Measurements from ENCODE around the gene KRT38. TPM values are rescaled to one million over a fixed set of nuclear protein-coding genes. Genes with fewer than 3 reads are reported as not detected.

Gene KRT38
- total RNA-seq, 1 donor = under 0.01 TPM

DNA sequence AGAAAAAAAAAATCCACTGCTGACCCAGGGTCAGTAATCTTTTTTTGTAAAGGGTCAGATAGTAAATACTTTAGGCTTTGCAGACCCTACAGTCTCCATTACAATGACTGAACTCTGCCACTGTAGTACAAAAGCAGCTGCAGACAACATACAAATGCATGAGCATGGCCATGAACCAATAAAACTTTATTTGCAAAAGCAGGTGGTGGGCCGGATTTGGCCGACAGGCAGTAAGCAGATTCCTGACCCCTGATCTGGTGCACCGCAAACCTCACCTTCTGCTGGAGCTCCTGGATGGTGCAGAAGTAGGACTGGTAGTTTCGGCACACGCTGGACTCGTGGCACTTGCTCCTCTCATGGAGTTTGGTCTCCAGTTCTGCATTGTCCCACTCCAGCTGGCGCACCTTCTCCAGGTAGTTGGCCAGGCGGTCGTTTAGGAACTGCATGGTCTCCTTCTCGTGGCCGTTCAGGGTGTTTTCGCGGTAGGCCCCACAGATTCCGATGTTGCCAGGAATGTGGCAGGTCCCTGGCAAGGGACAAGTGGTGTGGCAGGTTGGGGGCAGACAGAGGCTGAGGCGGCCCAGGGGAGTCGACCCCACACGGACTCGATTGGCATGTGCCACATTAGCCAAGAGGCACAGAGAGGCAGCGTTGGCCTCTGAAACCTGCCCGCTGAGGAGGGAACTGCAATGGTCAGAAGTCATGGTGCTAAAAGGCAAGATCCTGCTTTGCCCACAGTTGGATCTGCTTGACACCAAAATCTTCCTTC is 29.5 kb downstream of the KRT38 start:
- no peak overlapping the region for H2AFZ ChIP-seq (ENCODE audit: low read length)
- no peaks in the 10 kb centered on the region for H3K27me3 ChIP-seq (ENCODE audit: insufficient read depth, low read length)
- H3K36me3 ChIP-seq (ENCODE audit: insufficient read depth, low read length) = no peaks in the 10 kb centered on the region
- H3K4me2 ChIP-seq (ENCODE audit: insufficient read depth, low read length) = no peak overlapping the region
- no peak overlapping the region for H3K27ac ChIP-seq (ENCODE audit: low read depth, low read length)
- DNase-seq (ENCODE audit: insufficient read length, low spot score, missing footprints) = no peak
- TF ChIP-seq, protein P1, sequence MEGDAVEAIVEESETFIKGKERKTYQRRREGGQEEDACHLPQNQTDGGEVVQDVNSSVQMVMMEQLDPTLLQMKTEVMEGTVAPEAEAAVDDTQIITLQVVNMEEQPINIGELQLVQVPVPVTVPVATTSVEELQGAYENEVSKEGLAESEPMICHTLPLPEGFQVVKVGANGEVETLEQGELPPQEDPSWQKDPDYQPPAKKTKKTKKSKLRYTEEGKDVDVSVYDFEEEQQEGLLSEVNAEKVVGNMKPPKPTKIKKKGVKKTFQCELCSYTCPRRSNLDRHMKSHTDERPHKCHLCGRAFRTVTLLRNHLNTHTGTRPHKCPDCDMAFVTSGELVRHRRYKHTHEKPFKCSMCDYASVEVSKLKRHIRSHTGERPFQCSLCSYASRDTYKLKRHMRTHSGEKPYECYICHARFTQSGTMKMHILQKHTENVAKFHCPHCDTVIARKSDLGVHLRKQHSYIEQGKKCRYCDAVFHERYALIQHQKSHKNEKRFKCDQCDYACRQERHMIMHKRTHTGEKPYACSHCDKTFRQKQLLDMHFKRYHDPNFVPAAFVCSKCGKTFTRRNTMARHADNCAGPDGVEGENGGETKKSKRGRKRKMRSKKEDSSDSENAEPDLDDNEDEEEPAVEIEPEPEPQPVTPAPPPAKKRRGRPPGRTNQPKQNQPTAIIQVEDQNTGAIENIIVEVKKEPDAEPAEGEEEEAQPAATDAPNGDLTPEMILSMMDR (IDR thresholded peaks at IDR 0.05; ENCODE audit: extremely low read depth, low read depth, low read length) = no peak
- peaks cover 17% of the 10 kb centered on the region for H3K4me1 ChIP-seq (ENCODE audit: insufficient read depth, low read length)
- no peak overlapping the region for H3K4me3 ChIP-seq (ENCODE audit: insufficient read depth, low read length)
- H3K79me2 ChIP-seq (ENCODE audit: insufficient read depth, low read length) = no peaks in the 10 kb centered on the region
- H4K20me1 ChIP-seq (ENCODE audit: insufficient read depth, low read length) = no peaks in the 10 kb centered on the region
- H3K9me3 ChIP-seq (ENCODE audit: low read depth, low read length) = no peaks in the 10 kb centered on the region

DNA sequence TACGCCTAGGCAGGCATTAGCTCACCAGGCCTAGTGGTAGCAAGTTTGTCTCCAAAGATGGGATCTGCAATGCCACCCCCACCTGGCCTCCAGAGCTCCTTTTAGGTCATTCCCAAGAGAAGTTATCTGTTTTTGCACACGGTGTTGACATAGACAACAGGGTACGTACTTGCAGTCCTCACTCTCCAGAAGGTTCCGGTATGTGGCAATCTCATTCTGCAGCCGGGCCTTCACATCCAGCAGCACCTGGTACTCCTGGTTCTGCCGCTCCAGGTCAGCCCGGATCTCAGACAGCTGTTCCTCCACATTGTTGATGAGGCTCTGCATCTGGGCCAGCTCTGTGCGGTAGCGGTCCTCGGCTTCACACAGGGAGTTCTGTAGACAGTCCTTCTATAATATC is 33.6 kb downstream of the KRT38 start:
- Histone ChIP-seq H3K27ac (ENCODE audit: low read depth, low read length) (no peak overlapping the region), H3K36me3 (ENCODE audit: insufficient read depth, low read length) (no peaks in the 10 kb centered on the region), H3K4me2 (ENCODE audit: insufficient read depth, low read length) (no peak overlapping the region), H3K79me2 (ENCODE audit: insufficient read depth, low read length) (no peaks in the 10 kb centered on the region), H2AFZ (ENCODE audit: low read length) (no peak overlapping the region), H4K20me1 (ENCODE audit: insufficient read depth, low read length) (no peaks in the 10 kb centered on the region), H3K9me3 (ENCODE audit: low read depth, low read length) (no peaks in the 10 kb centered on the region), H3K27me3 (ENCODE audit: insufficient read depth, low read length) (no peaks in the 10 kb centered on the region), H3K4me1 (ENCODE audit: insufficient read depth, low read length) (peaks cover 32% of the 10 kb centered on the region), H3K4me3 (ENCODE audit: insufficient read depth, low read length) (no peak overlapping the region)
- TF ChIP-seq, protein P1 (IDR thresholded peaks at IDR 0.05; ENCODE audit: extremely low read depth, low read depth, low read length) = no peak
- DNase-seq (ENCODE audit: insufficient read length, low spot score, missing footprints) = no peak

DNA sequence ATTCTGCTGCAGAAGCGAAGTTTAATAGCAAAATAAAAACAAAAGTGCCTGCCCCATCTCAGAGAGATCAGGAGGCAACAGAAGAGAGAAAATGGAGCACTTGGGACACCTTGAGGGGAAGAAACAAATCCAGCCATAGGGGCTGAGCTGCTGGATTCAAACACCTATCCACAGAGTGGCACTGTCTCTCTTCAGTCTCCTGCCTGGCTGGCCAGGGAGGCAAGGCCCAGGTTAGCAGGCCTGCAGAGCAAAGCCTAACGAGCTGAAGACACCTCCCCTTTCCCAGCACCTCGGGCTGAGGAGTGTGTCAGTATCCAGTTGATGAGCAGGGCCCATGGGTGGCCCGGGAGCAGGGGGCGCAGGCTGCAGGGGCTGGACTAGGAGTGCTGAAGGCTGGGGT is 34.6 kb downstream of the KRT38 start:
- no peak overlapping the region for H3K4me3 ChIP-seq (ENCODE audit: insufficient read depth, low read length)
- no peak overlapping the region for H3K27ac ChIP-seq (ENCODE audit: low read depth, low read length)
- TF ChIP-seq, protein P1 (IDR thresholded peaks at IDR 0.05; ENCODE audit: extremely low read depth, low read depth, low read length) = peak; percentile 14
- no peaks in the 10 kb centered on the region for H3K79me2 ChIP-seq (ENCODE audit: insufficient read depth, low read length)
- no peaks in the 10 kb centered on the region for H3K9me3 ChIP-seq (ENCODE audit: low read depth, low read length)
- peaks cover 38% of the 10 kb centered on the region for H3K4me1 ChIP-seq (ENCODE audit: insufficient read depth, low read length)
- H4K20me1 ChIP-seq (ENCODE audit: insufficient read depth, low read length) = no peaks in the 10 kb centered on the region
- no peak for DNase-seq (ENCODE audit: insufficient read length, low spot score, missing footprints)
- no peaks in the 10 kb centered on the region for H3K27me3 ChIP-seq (ENCODE audit: insufficient read depth, low read length)
- peak overlapping the region; percentile 37 for H2AFZ ChIP-seq (ENCODE audit: low read length)
- H3K4me2 ChIP-seq (ENCODE audit: insufficient read depth, low read length) = no peak overlapping the region
- H3K36me3 ChIP-seq (ENCODE audit: insufficient read depth, low read length) = no peaks in the 10 kb centered on the region

DNA sequence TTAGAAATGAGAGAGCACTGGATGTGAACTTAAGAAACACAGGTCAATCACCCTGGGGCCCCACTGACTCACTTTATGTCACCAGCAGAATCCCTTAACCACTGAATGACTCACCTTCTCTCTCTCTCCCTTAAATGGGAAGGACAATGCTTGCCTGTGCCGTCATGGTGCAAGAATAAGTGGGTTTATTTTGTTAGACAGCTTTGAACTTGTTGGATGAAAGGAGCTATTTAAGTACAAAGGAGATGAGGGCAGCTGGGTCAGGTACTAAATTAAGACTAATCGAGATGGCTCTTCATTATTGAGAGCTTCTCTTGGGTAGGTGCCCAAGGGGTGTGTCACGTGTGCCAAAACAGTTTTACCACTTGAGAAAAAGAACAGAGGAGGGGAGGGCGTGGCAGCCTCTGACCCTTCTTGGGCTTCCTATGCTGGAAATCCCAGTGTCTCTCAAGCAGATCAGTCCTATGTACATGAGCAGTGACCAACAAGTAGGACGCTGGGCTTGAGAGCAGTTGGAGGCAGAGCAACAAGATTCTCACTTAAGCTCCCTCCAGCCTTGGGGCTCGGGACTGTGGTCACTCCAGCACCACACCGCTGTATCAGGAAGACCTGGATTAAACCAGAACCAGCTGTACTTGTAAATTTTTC is 36.6 kb downstream of the KRT38 start:
- TF ChIP-seq, protein P1 (IDR thresholded peaks at IDR 0.05; ENCODE audit: extremely low read depth, low read depth, low read length) = no peak
- H3K27ac ChIP-seq (ENCODE audit: low read depth, low read length) = peak overlapping the region; percentile 92
- no peaks in the 10 kb centered on the region for H4K20me1 ChIP-seq (ENCODE audit: insufficient read depth, low read length)
- peak overlapping the region; percentile 7 for H2AFZ ChIP-seq (ENCODE audit: low read length)
- H3K9me3 ChIP-seq (ENCODE audit: low read depth, low read length) = no peaks in the 10 kb centered on the region
- peak overlapping the region; percentile 50 for H3K4me2 ChIP-seq (ENCODE audit: insufficient read depth, low read length)
- no peaks in the 10 kb centered on the region for H3K27me3 ChIP-seq (ENCODE audit: insufficient read depth, low read length)
- H3K4me1 ChIP-seq (ENCODE audit: insufficient read depth, low read length) = peaks cover 38% of the 10 kb centered on the region
- H3K4me3 ChIP-seq (ENCODE audit: insufficient read depth, low read length) = peak overlapping the region; percentile 21
- H3K79me2 ChIP-seq (ENCODE audit: insufficient read depth, low read length) = no peaks in the 10 kb centered on the region
- peak; percentile 96 for DNase-seq (ENCODE audit: insufficient read length, low spot score, missing footprints)
- H3K36me3 ChIP-seq (ENCODE audit: insufficient read depth, low read length) = no peaks in the 10 kb centered on the region
